Measurements from ENCODE around the gene RPS3A.
A peak's percentile ranks its signal among the peaks of the same experiment; 100 is the strongest.
"Not testable (repeated sequence)": the region's sequence is repeated elsewhere in the genome, so short reads cannot be mapped to it uniquely, and the experiment has no call there.

The RPS3A gene

DNA sequence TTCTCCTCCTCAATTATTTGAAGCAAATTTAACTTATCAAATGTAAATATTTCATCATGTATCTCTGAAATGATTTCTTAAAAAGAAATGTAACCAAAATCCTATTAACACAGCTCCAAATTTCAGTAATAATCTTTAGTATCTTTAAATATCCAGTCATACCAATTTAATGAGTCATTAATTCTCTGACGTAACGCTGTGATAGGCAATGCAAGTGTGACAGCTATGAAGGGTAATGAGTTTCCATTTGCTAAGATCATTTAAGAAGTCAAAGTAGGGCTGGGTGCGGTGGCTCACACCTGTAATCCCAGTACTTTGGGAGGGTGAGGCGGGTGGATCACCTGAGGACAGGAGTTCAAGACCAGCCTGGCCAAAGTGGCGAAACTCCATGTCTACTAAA, 15.6 kb downstream of the RPS3A start:
- TF ChIP-seq, protein P1, sequence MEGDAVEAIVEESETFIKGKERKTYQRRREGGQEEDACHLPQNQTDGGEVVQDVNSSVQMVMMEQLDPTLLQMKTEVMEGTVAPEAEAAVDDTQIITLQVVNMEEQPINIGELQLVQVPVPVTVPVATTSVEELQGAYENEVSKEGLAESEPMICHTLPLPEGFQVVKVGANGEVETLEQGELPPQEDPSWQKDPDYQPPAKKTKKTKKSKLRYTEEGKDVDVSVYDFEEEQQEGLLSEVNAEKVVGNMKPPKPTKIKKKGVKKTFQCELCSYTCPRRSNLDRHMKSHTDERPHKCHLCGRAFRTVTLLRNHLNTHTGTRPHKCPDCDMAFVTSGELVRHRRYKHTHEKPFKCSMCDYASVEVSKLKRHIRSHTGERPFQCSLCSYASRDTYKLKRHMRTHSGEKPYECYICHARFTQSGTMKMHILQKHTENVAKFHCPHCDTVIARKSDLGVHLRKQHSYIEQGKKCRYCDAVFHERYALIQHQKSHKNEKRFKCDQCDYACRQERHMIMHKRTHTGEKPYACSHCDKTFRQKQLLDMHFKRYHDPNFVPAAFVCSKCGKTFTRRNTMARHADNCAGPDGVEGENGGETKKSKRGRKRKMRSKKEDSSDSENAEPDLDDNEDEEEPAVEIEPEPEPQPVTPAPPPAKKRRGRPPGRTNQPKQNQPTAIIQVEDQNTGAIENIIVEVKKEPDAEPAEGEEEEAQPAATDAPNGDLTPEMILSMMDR (conservative IDR thresholded peaks at IDR 0.05) = no peak
- H3K27ac ChIP-seq = no peak overlapping the region

DNA sequence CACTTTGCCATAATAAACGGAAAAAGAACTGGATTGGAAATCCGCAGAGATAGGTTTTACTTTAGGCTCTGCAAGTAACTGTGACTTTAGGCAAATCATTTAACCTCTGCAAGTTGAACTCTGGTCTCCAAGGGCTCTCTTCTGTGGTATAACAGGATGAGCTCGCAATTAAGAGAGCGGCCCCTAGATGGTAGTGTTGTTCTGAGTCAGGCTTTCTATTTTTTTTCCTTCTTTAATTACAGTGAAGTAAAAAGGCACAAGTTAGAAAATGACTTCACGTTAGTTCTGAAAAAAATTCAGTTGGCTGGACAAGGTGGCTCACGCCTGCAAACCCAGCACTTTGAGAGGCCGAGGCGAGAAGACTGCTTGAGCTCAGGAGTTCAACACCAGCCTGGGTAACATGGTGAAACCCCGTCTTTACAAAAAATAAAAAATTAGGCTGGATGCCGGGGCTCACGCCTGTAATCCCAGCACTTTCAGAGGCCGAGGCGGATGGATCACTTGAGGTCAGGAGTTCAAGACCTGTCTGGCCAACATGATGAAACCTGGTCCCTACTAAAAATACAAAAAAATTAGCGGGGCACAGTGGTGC, 18.0 kb downstream of the RPS3A start:
- TF ChIP-seq, protein P1 (conservative IDR thresholded peaks at IDR 0.05) = peak; percentile 89
- no peak overlapping the region for H3K27ac ChIP-seq

DNA sequence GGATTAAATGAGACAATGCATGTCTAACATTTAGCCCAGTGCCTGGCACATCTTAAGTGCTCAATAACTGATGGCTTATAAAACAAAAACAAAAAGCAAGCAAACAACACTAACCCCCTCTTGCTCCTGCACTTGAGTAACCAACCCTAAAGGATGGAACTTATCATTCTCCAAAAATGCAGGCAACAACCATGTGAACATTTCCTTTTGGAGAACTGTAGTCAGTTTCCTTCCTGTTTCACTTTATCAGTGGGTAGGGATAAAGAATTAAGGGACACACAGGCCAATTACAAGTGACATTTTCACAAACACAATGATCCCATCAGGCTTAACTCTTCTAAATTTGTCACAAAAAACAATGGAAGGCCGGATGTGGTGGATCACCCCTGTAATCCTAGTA, 30.4 kb downstream of the RPS3A start:
- H3K27ac ChIP-seq = no peak overlapping the region
- TF ChIP-seq, protein P1 (conservative IDR thresholded peaks at IDR 0.05) = no peak

DNA sequence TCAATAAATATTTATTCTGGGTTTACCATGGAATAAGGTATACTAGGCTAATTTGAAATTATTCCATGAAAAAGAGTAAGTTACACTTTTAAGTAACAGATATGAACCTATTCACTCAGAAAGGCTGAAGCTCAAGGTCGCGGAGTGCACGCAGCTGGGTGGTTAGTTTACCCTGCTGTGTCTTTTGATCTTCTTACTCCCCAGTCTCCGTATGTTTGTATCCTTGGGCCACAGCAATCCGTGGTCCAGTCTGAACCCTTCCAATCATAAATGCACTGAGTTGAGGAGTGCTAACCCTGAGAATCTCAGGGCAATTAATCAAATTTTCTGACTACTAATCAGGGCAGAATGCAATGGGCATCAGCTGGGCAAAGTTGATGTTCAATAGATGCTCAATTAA, 33.9 kb downstream of the RPS3A start:
- TF ChIP-seq, protein P1 (conservative IDR thresholded peaks at IDR 0.05) = no peak
- H3K27ac ChIP-seq = no peak overlapping the region

DNA sequence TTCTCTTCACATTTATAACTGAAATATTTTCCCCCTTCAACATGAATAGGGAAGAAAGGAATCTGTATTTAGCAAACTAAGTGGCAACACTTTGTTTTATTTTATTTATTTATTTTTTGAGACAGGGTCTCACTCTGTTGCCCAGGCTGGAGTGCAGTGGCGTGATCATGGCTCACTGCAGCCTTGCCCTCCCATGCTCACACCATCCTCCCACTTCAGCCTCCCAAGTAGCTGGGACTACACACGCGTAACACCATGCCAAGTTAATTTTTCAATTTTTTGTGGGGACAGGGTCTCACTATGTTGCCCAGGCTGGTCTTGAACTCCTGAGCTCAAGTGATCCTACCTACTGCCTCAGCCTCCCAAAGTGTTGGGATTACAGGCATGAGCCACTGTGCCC, 36.6 kb downstream of the RPS3A start:
- H3K27ac ChIP-seq = not testable (repeated sequence)

DNA sequence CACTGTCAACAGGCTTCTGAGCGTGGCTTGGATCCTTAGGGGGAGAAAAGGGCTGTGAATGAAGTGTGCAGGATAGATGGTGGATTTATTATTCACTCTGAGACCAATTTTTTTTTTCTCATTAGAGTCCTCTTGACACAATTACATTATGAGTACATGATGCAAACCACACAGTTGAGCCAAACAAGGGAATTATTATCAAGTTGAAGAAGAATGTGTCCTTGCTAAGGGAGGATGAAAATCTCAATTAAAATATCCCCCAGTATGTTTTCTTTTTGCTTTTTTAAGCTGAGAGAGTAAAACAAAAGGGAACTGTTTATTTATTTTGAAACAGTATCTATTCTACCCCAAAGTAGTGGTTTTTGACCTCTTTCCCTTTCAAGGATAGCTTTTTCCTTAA, 40.4 kb downstream of the RPS3A start:
- no peak overlapping the region for H3K27ac ChIP-seq
- TF ChIP-seq, protein P1 (conservative IDR thresholded peaks at IDR 0.05) = no peak

DNA sequence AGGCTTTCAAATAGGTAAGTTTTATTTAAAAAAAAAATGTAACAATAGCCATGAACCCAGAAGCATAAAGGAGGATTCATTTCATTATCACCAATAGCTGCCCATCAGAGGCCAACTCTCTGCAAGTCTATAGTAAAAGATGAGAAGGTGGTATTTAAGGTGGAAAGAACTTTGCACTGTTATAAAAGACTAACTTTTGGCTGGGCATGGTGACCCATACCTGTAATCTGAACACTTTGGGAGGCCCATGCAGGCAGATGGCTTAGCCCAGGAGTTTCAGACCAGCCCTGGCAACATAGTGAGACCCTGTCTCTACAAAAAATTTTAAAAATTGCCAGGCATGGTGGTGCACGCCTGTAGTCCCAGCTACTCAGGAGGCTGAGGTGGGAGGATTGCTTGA, 43.3 kb downstream of the RPS3A start:
- TF ChIP-seq, protein P1 (conservative IDR thresholded peaks at IDR 0.05) = no peak
- no peak overlapping the region for H3K27ac ChIP-seq

DNA sequence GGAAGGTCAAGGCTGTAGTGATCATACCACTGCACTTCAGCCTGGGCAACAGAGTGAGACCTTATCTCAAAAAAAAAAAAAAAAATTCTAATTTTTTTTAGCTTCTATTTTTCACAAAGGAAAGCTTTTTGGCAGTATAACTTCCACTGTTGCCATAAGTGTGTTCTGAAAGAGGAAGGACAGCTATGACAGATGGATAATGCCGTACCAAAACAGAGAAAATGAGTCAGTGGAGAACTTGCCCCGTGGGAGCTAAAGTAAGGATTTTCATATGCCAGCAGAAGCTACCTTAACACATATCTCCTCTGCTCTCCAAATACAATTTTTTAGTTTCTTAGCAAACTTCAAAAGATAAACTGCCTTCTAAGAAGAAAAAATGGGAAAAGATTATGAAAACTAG, 43.7 kb downstream of the RPS3A start:
- TF ChIP-seq, protein P1 (conservative IDR thresholded peaks at IDR 0.05) = no peak
- no peak overlapping the region for H3K27ac ChIP-seq
